ENCODE data around the gene SRSF8.
"Not testable (repeated sequence)": the region's sequence is repeated elsewhere in the genome, so short reads cannot be mapped to it uniquely, and the experiment has no call there.

Gene SRSF8

GRCh38 chr11:95066716-95067038 lies at the start of gene SRSF8:
SRSF8 (plus strand) TSS chr11:95066919; CDS start chr11:95067227, 308 bp downstream.
- DNase-seq = no peak

- not testable (repeated sequence) for DNase-seq
Observed at GRCh38 chr11:95021468-95021867, 45.3 kb upstream of the SRSF8 start.

GRCh38 chr11:95024958-95025357 lies 41.8 kb upstream of the SRSF8 start, which contains the start of gene KDM4E:
KDM4E (plus strand) TSS chr11:95025258; CDS start chr11:95025558, 300 bp downstream.
- no peak for DNase-seq

GRCh38 chr11:95025594-95025993 lies 41.1 kb upstream of the SRSF8 start:
- DNase-seq = not testable (repeated sequence)

GRCh38 chr11:95028357-95028756 lies 38.4 kb upstream of the SRSF8 start:
- no peak for DNase-seq

- DNase-seq = no peak
Observed at GRCh38 chr11:95033051-95033450, 33.7 kb upstream of the SRSF8 start.

GRCh38 chr11:95035316-95035715 lies 31.4 kb upstream of the SRSF8 start:
- no peak for DNase-seq

GRCh38 chr11:95037356-95038035 lies 29.2 kb upstream of the SRSF8 start:
- not testable (repeated sequence) for DNase-seq

GRCh38 chr11:95042239-95042638 lies 24.5 kb upstream of the SRSF8 start:
- no peak for DNase-seq

- DNase-seq = no peak
Observed at GRCh38 chr11:95042906-95043305, 23.8 kb upstream of the SRSF8 start.

- no peak for DNase-seq
Observed at GRCh38 chr11:95044010-95044409, 22.7 kb upstream of the SRSF8 start.

GRCh38 chr11:95045812-95046211 lies 20.9 kb upstream of the SRSF8 start:
- DNase-seq = no peak

GRCh38 chr11:95049122-95049521 lies 17.6 kb upstream of the SRSF8 start, which contains the start of gene KDM4F:
KDM4F (plus strand) TSS chr11:95049422.
- DNase-seq = not testable (repeated sequence)

- no peak for DNase-seq
Observed at GRCh38 chr11:95050595-95051202, 16.0 kb upstream of the SRSF8 start.

- no peak for DNase-seq
Observed at GRCh38 chr11:95054356-95054755, 12.4 kb upstream of the SRSF8 start.

GRCh38 chr11:95055283-95055897 lies 11.3 kb upstream of the SRSF8 start:
- DNase-seq = no peak

- no peak for DNase-seq
Observed at GRCh38 chr11:95057959-95058358, 8.8 kb upstream of the SRSF8 start.

- no peak for DNase-seq
Observed at GRCh38 chr11:95058621-95059020, 8.1 kb upstream of the SRSF8 start.

GRCh38 chr11:95059046-95059445 lies 7.7 kb upstream of the SRSF8 start:
- no peak for DNase-seq

GRCh38 chr11:95065336-95065735 lies 1.4 kb upstream of the SRSF8 start:
- DNase-seq = no peak

GRCh38 chr11:95067039-95067840 lies 521 bp downstream of the SRSF8 start:
- DNase-seq = peak; percentile 82

GRCh38 chr11:95067841-95068219 lies 1.1 kb downstream of the SRSF8 start:
- DNase-seq = no peak

GRCh38 chr11:95068549-95068948 lies 1.8 kb downstream of the SRSF8 start:
- peak; percentile 94 for DNase-seq
